AG09309 (cell line): ENCODE data around the gene ST6GALNAC1.
A peak's percentile ranks its signal among the peaks of the same experiment; 100 is the strongest.

Experiments used
- DNase-seq: peaks from one replicate; pipeline ENCODE4 v3.0.0-alpha.2; 2010; ENCODE audit warnings: low read depth
- H3K4me3 ChIP-seq: 2 replicates; pipeline ENCODE4 v1.5.1; 2011; ENCODE audit warnings: mild to moderate bottlenecking, low read depth, low read length, moderate library complexity; ENCODE audit not compliant: control insufficient read depth
- CTCF ChIP-seq: IDR thresholded peaks from 2 replicates; pipeline ENCODE4 v1.5.1; 2011; ENCODE audit warnings: mild to moderate bottlenecking, low read depth, low read length, inconsistent platforms; ENCODE audit not compliant: insufficient read depth, control insufficient read depth; ENCODE audit errors: missing control alignments

Gene ST6GALNAC1

GRCh38 chr17:76584427-76585032 lies 59.0 kb downstream of the ST6GALNAC1 start:
- TF ChIP-seq CTCF = no peak
- DNase-seq = no peak
- H3K4me3 ChIP-seq = peak overlapping the region; percentile 49

GRCh38 chr17:76582660-76583059 lies 60.9 kb downstream of the ST6GALNAC1 start:
- no peak overlapping the region for H3K4me3 ChIP-seq
- no peak for TF ChIP-seq CTCF
- no peak for DNase-seq

GRCh38 chr17:76581515-76581914 lies 62.0 kb downstream of the ST6GALNAC1 start:
- no peak for TF ChIP-seq CTCF
- DNase-seq = no peak
- H3K4me3 ChIP-seq = no peak overlapping the region

GRCh38 chr17:76579281-76579680 lies 64.3 kb downstream of the ST6GALNAC1 start:
- no peak for TF ChIP-seq CTCF
- no peak for DNase-seq
- H3K4me3 ChIP-seq = no peak overlapping the region

- H3K4me3 ChIP-seq = no peak overlapping the region
- DNase-seq = no peak
- no peak for TF ChIP-seq CTCF
These were observed 65.2 kb downstream of the ST6GALNAC1 start for GRCh38 chr17:76578376-76578775.

GRCh38 chr17:76577876-76578275 lies 65.7 kb downstream of the ST6GALNAC1 start:
- H3K4me3 ChIP-seq = no peak overlapping the region
- TF ChIP-seq CTCF = no peak
- no peak for DNase-seq

GRCh38 chr17:76576189-76576588 lies 67.4 kb downstream of the ST6GALNAC1 start:
- no peak for DNase-seq
- TF ChIP-seq CTCF = no peak
- H3K4me3 ChIP-seq = no peak overlapping the region
